ENCODE data around the gene ZSCAN21.

ZSCAN21 gene

GRCh38 chr7:100075418-100075817 is 25.8 kb downstream of the ZSCAN21 start:
- DNase-seq (ENCODE audit: low read depth), result no peak

GRCh38 chr7:100077205-100077604 is 27.6 kb downstream of the ZSCAN21 start:
- DNase-seq (ENCODE audit: low read depth), result no peak

DNA sequence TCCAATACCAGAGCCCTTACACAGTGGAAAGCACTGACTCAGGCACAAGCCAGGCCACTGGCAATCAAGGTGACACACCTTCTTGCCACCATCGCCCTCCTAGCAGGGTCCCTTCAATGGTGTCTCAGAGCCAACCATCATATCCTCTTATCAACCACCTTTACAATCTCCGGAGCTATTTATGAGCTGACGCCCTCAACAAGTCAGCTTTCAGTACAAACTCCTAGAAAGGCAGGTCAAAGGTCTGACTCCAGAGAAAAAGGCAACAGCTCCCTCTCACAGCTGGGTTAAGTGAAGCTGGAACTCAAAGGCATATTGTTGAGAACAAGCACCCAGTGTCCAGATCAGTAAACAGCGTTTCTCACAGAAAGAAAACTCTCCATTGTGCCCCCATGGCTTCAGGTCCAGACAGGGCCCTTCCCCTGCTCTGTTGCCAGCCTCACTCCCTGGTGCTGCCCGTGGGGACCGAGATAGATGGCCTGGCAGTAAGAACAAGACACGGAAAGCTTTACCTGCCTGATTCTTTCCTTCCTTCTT is 29.5 kb downstream of the ZSCAN21 start:
- no peak for DNase-seq (ENCODE audit: low read depth)

DNA sequence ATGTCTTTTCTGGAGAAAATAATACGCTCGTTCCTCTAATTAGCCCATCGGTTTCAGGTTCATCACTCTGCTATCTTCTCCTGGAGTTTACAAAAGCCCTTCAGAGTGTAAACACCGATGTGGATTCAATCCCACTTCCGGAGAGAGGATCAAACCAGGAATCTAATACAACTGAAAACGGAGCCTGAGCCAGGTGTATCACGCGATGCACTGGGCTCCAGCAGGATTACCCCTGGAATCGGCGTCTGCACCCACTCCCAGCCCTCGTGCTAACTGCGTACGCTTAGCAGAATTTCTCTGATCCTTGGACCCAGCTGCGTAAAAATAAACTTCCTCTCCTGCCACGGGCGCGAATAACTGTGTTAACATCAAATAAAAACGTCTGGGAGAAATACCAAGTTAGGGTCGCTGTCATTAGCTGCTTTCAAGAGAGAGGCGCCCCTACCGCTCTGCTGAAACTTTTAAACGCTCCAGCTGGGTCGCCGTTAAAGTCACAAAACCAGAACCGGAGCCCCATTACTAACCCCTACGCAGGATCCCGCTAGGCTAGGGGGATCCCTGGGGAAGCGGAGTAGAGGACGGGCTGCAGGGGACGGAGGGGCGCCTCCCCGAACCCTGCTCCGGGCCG is 31.4 kb downstream of the ZSCAN21 start:
- DNase-seq (ENCODE audit: low read depth), result no peak

DNA sequence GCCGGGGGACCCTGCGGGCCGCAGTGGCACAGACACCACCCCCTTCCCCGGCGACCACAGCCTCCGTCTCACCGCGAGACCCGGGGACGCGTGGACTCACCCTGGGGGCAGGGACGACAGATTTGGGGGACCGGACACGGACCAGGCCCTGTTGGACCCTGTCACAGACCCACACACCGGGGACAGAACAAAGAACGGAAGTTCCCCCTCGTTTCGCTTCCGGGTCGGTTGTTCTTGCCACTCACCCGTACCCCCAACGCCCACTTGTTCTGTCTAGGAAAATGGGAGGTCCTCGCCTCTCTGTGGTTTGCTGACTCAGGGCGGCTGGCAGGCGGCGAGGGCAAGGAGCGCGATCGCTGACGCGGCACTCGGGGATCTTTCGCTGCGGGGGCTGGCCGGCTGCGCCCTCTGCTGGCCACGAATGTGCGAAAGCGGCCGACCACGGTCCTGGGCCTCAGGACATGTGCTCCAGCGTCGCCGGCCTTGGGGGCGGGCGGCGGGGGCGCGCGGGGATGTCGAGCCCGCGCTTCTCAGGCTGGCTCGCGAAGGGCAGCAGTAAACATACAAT is 32.0 kb downstream of the ZSCAN21 start, which contains the start of gene ZNF3:
ZNF3 (minus strand) TSS at position 189 of the 568 bp plus-strand sequence. CDS start 4,366 bp downstream, outside the sequence.
- peak; percentile 96 for DNase-seq (ENCODE audit: low read depth)

DNA sequence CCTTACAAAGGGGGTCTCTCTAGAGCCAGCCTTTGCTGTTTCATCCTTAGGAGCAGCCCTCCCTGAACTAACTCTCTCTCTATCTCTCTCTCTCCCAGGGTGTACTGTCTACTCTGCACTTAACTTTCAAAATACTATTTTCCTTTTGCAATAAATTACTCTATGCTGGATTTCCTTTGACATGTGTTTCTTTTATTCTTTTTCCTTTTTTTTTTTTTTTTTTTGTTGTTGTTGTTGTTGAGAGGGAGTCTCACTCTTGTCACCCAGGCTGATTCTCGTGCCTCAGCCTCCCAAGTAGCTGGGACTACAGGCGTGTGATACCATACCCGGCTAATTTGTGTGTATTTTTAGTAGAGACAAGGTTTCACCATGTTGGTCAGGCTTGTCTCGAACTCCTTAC is 33.4 kb downstream of the ZSCAN21 start:
- no peak for DNase-seq (ENCODE audit: low read depth)

DNA sequence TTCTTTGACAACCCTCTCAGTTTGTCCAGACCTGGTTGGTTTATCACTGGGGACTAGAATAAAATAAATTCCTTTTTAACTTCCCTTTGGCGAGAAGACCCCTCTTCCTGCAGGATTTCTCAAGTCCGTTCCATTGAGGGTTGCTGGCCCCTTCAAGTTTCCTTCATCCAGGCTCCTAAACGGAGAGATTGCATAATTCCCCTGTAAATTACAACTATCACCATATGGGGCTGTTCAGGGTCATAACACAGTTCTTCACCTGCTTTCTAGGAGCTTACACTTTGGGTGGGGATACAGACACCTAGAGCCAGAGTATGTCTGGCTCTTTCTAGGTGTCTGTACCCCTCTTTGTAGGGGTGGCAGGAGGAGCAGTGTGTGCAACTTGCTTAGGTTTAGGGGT is 35.9 kb downstream of the ZSCAN21 start:
- DNase-seq (ENCODE audit: low read depth), result no peak

DNA sequence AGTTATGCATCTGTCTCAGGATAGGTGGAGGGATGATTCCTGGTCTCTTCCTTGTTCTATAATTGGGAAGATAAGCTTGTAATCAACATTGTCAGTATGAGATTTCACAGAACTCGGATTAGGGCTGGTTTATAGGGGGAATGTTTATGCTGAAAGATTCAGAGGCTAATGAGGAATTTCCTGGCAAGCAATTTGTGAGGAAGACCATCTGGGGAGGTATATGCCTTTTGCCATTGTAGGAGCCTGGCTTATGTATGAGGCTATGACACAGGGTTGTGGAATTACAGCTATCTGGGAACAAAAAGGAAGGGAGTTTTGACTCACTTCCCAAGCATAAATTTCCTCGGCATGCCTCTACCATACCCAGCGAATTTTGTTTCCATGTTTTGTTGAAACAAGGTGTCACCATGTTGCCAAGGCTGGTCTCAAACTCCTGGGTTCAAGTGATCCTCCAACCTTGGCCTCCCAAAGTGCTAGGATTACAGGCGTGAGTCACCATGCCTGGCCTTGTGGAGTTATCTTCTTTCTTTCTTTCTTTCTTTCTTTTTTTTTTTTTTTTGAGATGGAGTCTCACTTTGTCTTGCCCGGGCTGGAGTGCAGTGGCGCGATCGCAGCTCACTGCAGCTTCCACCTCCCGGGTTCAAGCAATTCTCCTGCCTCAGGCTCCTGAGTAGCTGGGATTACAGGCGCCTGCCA is 37.6 kb downstream of the ZSCAN21 start:
- DNase-seq (ENCODE audit: low read depth), result no peak

DNA sequence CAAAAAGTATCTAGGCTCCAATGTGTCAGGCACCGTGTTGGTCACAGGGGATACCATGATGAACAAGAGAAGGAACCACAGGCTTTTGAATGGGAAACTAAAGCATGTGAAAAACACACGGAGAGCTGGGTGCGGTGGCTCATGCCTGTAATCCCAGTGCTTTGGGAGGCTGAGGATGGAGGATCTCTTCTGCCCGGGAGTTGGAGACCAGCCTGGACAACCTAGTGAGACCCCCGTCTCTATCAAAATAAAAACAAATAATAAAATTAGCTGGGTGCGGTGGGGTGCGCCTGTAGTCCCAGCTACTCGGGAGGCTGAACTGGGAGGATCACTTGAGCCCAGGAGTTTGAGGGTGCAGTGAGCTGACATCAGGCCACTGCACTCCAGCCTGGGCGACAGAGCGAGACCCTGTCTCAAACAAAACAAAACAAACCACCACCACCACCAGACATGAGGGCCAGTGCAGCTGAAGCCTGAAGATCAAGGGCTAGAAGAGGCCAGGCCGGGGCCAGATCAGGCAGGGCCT is 38.6 kb downstream of the ZSCAN21 start:
- DNase-seq (ENCODE audit: low read depth), result no peak

DNA sequence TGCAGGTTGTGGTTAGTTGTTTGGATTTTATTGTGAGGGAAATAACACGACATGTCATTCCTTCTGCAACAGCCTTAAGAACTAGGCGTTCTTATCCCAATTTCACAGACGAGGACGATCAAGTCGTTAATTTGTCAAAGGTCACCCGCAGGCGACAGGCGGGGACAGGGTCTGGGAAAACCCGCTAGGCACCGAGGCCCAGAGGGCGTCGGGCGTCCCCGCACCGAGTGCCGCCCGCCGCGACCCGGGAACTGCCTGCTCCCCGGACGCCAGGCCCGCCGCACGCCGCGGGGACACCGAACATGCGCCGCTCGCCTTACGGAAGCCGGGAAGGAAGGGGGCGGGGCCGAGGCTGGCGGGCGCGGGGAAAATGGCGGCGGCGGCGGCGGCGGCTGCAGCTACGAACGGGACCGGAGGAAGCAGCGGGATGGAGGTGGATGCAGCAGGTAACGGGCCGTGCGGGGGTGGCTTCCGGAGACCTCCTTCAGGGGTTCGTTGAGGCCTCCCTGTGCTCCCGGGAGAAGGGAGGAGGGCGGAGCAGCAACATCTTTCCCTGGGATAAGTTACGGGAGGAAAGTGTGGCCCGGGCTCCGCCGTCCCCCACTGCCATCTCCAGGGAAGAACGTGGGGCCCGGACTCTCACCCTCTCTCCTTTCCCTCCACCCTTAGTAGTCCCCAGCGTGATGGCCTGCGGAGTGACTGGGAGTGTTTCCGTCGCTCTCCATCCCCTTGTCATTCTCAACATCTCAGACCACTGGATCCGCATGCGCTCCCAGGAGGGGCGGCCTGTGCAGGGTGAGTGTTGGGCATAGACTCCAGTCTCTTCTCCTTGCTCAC is 39.3 kb downstream of the ZSCAN21 start, which contains the start of gene COPS6:
COPS6 (plus strand) TSS at position 349 of the 837 bp plus-strand sequence; CDS start at position 371, 22 bp downstream.
- peak; percentile 79 for DNase-seq (ENCODE audit: low read depth)

DNA sequence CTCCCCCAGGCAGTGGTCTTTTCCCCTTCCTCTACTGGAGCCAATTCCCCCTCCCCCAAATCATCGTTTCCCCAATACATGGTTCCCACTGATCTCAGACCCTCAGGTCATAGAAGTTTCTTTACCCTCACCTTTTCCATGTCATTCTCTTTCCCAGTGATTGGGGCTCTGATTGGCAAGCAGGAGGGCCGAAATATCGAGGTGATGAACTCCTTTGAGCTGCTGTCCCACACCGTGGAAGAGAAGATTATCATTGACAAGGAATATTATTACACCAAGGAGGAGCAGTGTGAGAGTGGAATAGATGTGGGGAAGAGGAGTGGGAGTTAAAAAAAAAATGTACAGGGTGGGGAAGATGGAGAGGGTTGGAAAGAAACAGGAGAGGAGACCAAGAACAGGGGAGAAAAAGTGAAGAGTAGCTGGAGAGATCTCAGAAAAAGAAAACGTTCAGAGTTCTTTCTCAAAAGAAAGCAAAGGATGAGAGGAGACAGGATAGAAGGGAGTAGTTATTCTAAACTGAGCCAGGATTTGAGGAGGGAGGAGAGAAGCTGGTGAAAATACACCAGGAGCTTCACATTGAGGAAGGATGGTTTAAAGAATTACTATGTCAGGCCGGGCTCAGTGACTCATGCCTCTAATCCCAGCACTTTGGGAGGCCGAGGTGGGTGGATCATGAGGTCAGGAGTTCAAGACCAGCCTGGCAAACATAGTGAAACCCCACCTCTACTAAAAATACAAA is 40.1 kb downstream of the ZSCAN21 start:
- no peak for DNase-seq (ENCODE audit: low read depth)

GRCh38 chr7:100090527-100091410 is 41.2 kb downstream of the ZSCAN21 start:
- DNase-seq (ENCODE audit: low read depth), result no peak

DNA sequence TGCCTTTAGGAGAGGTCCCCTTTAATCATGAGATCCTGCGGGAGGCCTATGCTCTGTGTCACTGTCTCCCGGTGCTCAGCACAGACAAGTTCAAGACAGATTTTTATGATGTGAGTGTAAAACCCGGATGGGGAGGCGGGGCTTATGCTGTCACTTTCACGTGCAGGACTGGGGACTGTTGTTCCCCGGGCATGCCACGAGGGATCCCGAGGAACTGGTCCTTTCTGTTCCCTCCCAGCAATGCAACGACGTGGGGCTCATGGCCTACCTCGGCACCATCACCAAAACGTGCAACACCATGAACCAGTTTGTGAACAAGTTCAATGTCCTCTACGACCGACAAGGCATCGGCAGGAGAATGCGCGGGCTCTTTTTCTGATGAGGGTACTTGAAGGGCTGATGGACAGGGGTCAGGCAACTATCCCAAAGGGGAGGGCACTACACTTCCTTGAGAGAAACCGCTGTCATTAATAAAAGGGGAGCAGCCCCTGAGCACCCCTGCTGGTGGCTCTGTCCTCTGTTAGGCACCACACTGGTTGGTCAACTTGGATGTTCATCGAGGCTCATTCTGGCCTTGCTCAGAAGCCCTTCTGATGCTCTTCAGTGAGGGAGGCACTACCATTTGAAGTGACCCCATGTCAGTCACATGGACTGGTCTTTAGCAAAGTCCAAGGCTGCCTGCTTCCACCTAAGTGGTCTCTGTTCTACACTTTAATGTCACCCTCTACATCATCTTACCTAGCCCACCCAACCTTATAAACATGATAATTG is 42.0 kb downstream of the ZSCAN21 start:
- DNase-seq (ENCODE audit: low read depth), result no peak

DNA sequence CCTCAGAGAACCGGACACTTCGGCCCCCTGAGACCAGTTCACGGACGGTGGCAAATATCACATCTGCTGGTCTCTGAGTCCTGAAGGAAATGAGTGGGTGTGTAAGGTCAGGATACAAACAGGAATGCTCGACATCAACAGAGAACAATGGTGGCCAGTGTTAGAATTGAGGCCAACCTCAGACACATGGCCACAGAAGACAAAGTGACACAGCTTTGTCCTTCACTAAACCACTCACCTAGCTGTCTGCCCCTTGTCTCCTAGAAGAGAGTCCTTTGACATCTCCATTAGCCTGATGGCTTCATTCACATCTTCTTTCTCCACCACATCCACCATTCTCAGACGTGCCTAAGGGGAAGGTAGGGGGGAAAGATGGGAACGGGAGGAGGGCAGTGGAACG is 43.5 kb downstream of the ZSCAN21 start:
- no peak for DNase-seq (ENCODE audit: low read depth)

- no peak for DNase-seq (ENCODE audit: low read depth)
Measured at GRCh38 chr7:100093498-100093897, 43.9 kb downstream of the ZSCAN21 start.

- DNase-seq (ENCODE audit: low read depth), result no peak
Measured at GRCh38 chr7:100093925-100094486, 44.4 kb downstream of the ZSCAN21 start.

DNA sequence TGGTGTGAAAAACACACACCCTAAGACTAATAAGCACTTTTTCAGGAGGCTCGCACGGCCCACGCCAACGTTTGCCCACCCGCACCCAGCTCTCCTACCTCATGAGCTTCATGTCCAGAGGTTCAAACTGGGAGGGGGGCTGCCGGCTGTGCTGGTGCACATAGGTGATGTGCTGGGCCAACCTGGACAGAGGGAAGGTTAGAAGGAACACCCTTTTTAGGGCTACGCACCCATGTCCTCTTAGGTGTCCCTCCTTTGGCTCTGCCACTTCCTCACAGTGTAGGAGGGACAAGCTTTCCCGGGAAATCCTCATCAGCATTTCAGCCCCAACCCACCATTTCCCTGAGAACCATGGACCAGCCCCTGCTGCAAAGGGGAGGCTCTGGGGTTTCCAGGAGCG is 45.7 kb downstream of the ZSCAN21 start:
- DNase-seq (ENCODE audit: low read depth), result no peak

DNA sequence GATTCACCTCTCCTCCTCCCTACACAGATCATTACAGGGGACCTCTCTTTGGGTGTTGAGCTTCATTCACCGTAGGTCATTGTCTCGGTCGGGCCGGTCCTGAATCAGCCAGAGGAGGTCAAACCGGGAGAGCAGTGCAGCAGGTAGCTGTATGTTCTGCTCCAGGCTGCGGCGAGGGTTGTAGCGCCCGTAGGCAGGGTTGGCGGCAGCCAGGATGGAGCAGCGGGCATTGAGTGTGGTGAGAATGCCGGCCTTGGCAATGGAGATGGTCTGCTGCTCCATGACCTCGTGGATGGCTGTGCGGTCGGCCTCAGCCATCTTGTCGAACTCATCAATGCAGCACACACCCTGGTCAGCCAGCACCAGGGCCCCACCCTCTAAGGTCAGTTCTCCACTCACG is 46.1 kb downstream of the ZSCAN21 start:
- no peak for DNase-seq (ENCODE audit: low read depth)

DNA sequence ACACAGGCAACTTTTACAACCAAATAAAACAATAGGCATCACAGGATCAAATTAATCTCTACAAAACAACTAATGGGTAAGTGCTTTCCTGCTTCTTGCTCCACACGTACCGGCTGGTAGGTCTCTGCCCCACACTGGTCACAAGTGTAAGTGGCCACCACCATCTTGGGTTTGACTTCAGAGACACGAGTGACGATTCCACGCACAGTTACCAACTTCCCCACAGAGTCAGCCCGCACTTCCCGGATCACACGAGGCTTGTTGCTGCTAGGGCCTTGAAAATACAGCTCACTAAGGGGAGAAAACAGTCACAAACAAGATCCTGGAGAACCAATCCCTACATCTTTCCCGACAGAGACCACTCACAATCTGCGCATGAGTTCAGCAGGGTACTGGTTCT is 49.3 kb downstream of the ZSCAN21 start:
- DNase-seq (ENCODE audit: low read depth), result no peak

Measured in activated T-helper 1 cell treated with Interleukin-2 at 50 U/mL for 16 hours (primary cell).